GM04504 (cell line): ENCODE results near the gene GAREM2.

ENCODE experiments used
- DNase-seq: peaks from one replicate; pipeline ENCODE4 v3.0.0-alpha.2; 2012; ENCODE audit warnings: low read depth

GAREM2 gene

GRCh38 chr2:26237868-26238267 is 65.0 kb downstream of the GAREM2 start:
- no peak for DNase-seq

- DNase-seq = no peak
Observed at GRCh38 chr2:26238311-26238958, 65.5 kb downstream of the GAREM2 start.
